HG02970 (cell line): ENCODE data around the gene PCDH1.
A peak's percentile ranks its signal among the peaks of the same experiment; 100 is the strongest.

Experiments used
- ATAC-seq: cut with Tn5 transposase; IDR thresholded peaks from one replicate; pipeline ENCODE4 v1.9.1; 2021; ENCODE audit warnings: mild to moderate bottlenecking, moderate library complexity, moderate number of reproducible peaks; ENCODE audit not compliant: unreplicated experiment, low FRiP score

The PCDH1 gene

GRCh38 chr5:141878186-141878710, at the start of gene PCDH1:
Gene PCDH1, minus strand, starts transcription at chr5:141878410. Its CDS starts 148 bp downstream, at chr5:141878262.
- ATAC-seq = no peak

DNA sequence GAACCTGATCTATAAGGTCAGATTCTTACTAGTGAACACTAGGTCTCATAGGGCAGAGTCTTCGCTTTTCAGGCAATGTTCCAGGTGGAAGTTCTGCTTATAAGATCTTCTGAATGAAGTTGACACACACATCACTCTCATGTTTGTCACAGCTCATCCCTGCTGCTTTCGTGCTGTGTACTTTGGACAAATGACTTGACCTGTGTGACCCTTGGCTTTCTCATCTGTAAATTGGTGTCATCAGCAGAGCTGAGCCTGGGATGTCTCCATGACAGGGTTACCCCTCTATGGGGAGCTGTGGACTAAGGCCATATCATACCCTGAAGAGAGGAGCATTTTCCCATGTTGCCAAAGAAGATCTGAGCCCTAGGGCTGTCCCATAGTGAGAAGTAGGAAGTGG, 48.2 kb upstream of the PCDH1 start:
- ATAC-seq = no peak

DNA sequence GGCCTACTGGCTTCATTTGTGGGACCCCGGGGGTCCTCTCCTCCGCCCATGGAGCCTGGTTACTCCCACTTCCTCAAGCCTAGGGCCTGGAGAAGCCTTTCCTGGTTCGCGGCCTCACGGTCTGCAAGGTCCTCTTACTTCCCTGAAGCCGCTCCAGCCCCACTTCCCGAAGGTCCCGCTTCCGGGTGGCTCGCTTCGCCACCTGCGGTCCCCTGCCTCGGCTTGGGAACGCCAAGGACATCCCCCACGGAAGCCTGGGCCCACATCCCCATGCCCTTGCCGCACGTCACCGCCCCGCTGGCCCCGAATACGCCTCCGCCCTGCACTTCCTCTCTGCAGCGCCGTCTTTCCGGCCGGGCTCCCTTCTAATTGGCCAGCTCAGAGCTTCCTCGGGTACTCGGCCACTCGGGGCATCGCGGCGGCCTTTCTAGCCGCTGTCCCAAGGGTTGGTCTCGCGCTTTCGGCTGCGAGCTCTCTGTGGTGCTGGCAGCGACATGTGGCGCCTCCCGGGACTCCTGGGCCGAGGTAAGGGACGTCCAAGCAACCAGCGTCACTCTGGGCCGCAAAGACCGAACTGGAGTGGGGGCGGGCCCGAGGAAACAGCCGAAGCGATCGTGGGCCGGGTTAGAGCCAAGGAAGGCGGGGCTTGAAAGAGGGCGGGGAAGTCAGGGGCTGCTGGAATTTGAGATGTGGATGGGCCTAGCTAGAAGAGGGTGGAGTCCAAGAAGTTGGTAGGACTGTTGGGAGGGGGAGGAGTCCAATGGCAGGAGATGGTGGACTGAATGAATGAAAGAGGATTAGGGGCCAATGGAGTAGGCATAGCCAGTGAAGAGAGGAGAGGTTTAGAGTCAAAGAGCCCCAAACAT, 45.5 kb upstream of the PCDH1 start, which contains the start of gene DELE1:
Gene DELE1 (plus strand): TSS at position 424 of the 866 bp plus-strand sequence. CDS start 71 bp downstream, at position 495.
- ATAC-seq = peak; percentile 94

GRCh38 chr5:141922827-141923447, 44.7 kb upstream of the PCDH1 start:
- ATAC-seq = peak; percentile 5

DNA sequence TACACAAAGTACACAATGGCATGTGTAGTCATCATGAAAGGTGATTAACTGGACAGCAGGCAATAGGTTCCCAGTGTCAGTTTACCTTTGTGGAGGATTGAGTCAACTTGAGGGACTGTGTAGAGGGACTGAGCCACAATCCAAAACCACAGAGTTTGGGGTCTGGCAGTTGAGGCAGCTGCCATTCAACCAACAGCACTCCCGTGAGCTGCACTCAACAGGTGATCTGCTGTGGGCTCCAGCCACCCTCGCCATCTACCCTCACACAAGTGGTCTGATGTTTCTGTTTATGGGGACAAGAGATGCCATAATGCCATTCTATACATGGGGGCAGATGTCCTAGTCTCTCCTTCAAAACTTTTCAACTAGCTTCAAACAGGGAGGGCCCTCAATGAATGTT, 42.6 kb upstream of the PCDH1 start:
- no peak for ATAC-seq

GRCh38 chr5:141919218-141920119, 41.3 kb upstream of the PCDH1 start:
- no peak for ATAC-seq

DNA sequence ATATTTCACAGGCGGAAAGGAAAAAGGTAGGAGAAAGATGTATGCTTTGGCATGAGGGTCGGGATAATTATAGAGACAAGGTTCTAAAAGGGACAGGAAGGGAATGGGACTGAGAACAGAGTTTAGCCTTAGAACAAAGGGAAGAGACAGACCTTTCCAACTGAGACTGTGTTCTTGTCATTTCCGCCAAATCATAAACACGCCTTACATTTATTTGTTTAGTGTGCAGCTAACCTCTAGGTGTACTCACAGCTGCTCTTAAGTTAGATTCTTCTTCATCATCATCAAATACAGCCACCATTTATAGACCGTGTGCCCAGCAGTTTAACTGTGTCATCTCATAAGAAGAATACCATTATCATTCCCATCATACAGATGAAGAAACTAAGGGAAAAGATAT, 39.5 kb upstream of the PCDH1 start:
- ATAC-seq = no peak

DNA sequence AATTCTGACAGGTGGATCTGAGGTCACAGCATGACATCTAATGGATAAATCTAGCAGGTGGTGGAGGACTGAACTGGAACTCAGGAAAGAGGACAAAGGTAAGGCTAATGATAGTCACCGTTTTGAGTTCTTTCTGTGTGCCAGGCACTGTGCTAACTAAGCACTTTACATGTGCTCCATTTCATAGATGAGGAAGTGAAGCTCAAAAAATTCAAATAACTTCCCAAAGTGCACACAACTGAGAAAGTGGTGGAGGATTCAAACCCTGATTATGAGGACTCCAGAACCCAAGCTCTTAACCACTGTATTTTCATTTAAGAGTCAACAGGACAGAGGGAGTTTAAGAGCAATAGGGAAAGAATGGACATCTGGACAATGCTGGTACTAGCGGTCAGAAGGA, 38.3 kb upstream of the PCDH1 start:
- ATAC-seq = no peak

DNA sequence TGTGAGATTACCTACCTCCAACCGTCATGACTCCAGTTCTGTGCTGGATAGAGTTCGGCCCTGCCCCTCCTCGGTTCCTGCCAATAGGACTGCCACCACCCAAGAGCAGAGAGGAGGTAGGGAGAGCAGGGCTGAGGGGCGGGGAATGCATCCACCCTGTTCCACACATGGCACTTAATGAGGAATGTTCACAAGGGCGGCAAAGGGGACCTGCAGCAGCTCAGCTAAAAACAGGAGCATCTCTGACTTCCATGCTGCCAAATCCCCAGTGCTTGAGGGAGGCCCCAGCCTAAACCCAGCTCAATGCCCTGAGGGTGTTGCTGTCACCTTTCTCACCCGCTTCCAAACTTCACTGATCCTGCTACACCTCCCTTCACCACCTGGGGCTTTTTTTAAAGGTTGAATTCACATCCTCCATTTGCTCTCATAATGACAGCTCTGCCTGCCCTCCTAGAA, 37.7 kb upstream of the PCDH1 start:
- ATAC-seq = no peak

- no peak for ATAC-seq
Observed at GRCh38 chr5:141914797-141915196, 36.6 kb upstream of the PCDH1 start.

GRCh38 chr5:141914199-141914743, 36.1 kb upstream of the PCDH1 start:
- peak; percentile 56 for ATAC-seq

GRCh38 chr5:141913560-141914198, 35.5 kb upstream of the PCDH1 start:
- ATAC-seq = no peak

GRCh38 chr5:141910271-141910673, 32.1 kb upstream of the PCDH1 start:
- no peak for ATAC-seq

GRCh38 chr5:141909212-141909611, 31.0 kb upstream of the PCDH1 start:
- no peak for ATAC-seq

DNA sequence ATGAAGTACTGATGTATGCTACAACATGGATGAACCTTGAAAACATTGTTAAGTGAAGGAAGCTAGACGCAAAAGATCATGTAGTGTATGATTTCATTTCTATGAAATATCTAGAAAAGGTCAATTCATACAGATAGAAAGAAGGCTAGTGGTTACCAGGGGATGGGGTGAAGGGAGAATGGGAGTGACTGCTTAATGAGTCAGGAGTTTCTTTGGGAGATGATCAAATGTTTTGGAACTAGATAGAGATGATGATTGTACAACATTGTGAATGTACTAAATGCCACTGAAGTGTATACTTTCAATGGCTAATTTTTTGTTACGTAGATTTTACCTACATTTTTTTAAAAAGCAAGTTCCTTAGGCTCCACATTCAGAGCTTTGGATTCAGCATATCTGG, 30.6 kb upstream of the PCDH1 start:
- ATAC-seq = no peak

- no peak for ATAC-seq
Observed at GRCh38 chr5:141906972-141907371, 28.8 kb upstream of the PCDH1 start.

GRCh38 chr5:141906517-141906916, 28.3 kb upstream of the PCDH1 start:
- no peak for ATAC-seq

DNA sequence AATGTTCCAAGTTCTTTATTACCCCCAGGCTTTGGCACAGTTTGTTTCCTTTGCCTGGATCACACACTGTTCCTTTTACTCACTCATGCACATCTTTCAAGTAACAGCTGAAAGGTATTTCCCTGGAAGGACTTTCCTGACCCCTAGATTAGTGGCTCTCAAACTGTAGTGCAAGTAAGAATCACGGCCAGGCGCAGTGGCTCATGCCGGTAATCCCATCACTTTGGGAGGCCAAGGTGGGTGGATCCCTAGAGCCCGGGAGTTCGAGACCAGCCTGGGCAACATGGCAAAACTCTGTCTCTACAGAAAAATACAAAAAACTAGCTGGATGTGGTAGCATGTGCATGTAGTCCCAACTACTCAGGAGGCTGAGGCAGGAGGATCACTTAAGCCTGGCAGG, 26.3 kb upstream of the PCDH1 start:
- ATAC-seq = no peak

DNA sequence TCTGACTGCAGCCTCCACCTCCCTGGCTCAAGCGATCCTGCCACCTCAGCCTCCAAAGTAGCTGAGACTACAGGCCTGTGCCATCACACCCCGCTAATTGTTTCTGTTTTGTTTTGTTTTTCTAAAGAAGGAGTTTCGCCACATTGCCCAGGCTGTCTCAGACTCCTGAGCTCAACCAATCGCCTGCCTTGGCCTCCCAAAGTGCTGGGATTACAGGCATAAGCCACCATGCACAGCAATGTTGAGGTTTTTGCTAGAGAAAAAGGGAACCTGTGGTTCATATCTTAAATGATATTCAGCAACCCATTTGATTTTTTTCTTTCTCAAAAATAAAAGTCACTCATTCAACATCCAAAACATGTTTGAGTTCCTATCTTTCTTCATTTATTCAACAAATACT, 25.1 kb upstream of the PCDH1 start:
- no peak for ATAC-seq
